OCI-LY7 (cell line): ENCODE measurements around the gene ATG2A. TPM values are rescaled to one million over a fixed set of nuclear protein-coding genes. Genes with fewer than 3 reads are reported as not detected.
A peak's percentile ranks its signal among the peaks of the same experiment; 100 is the strongest.

Experiments used
- BruUV-seq: library from RNA; stranded (reverse); fragments of 400-500 nt; replicated peaks from 2 replicates; lab custom pipeline; 2021; lab: Mats Ljungman, UMichigan
- CTCF ChIA-PET: fragments of 300-600 bp; sonication (Branson Sonifier 250); formaldehyde crosslinking; loops from one replicate; lab custom pipeline; 2022; ENCODE audit warnings: antibody characterized with exemption; ENCODE audit not compliant: unreplicated experiment; lab: Charles Lee
- POLR2A ChIA-PET: fragments of 300-600 bp; sonication (Branson Sonifier 250); formaldehyde crosslinking; loops from one replicate; lab custom pipeline; 2022; ENCODE audit warnings: antibody characterized with exemption; lab: Charles Lee
- DNase-seq: peaks from one replicate; pipeline ENCODE4 v3.0.0-alpha.2; 2015; ENCODE audit warnings: low spot score
- H2AFZ ChIP-seq: fragments of 200-600 bp; sonication (generic), shearing (Covaris generic); 2 replicates; pipeline ENCODE4 v1.6.1; 2014; ENCODE audit warnings: mild to moderate bottlenecking, antibody characterized with exemption, low read length, moderate library complexity
- H3K27ac ChIP-seq: fragments of 200-600 bp; sonication (generic); 2 replicates; pipeline ENCODE4 v1.5.1; 2014; ENCODE audit warnings: mixed run types, low read depth, mild to moderate bottlenecking, moderate library complexity, low read length, inconsistent platforms; ENCODE audit not compliant: poor library complexity, severe bottlenecking
- H3K36me3 ChIP-seq: fragments of 200-600 bp; sonication (generic); 2 replicates; pipeline ENCODE4 v1.6.1; 2014; ENCODE audit warnings: mild to moderate bottlenecking, antibody characterized with exemption, low read length, moderate library complexity, mixed read lengths; ENCODE audit not compliant: insufficient read depth
- H3K4me1 ChIP-seq: fragments of 200-600 bp; sonication (generic); 2 replicates; pipeline ENCODE4 v1.5.1; 2014; ENCODE audit warnings: mild to moderate bottlenecking, low read length; ENCODE audit not compliant: insufficient read depth, poor library complexity, severe bottlenecking
- H3K4me2 ChIP-seq: fragments of 200-600 bp; sonication (generic); 2 replicates; pipeline ENCODE4 v1.6.1; 2014; ENCODE audit warnings: mild to moderate bottlenecking, low read length
- H3K4me3 ChIP-seq: fragments of 200-600 bp; sonication (generic); 2 replicates; pipeline ENCODE4 v1.5.1; 2014; ENCODE audit warnings: mild to moderate bottlenecking, low read depth, low read length; ENCODE audit not compliant: poor library complexity, severe bottlenecking
- H3K79me2 ChIP-seq: fragments of 200-600 bp; sonication (generic); 2 replicates; pipeline ENCODE4 v1.6.1; 2016; ENCODE audit warnings: low read depth, mild to moderate bottlenecking, low read length, moderate library complexity, mixed read lengths; ENCODE audit not compliant: insufficient read depth
- H3K9me2 ChIP-seq: fragments of 200-600 bp; sonication (generic); 2 replicates; pipeline ENCODE4 v1.6.1; 2016; ENCODE audit warnings: mild to moderate bottlenecking, low read length, mixed read lengths; ENCODE audit not compliant: insufficient read depth
- H3K9me3 ChIP-seq: fragments of 200-600 bp; sonication (generic); 2 replicates; pipeline ENCODE4 v1.6.1; 2014; ENCODE audit warnings: mild to moderate bottlenecking, mixed run types, low read length, mixed read lengths
- H4K20me1 ChIP-seq: fragments of 200-600 bp; sonication (generic); 2 replicates; pipeline ENCODE4 v1.6.1; 2014; ENCODE audit warnings: mild to moderate bottlenecking, antibody characterized with exemption, low read length, moderate library complexity, mixed read lengths; ENCODE audit not compliant: insufficient read depth
- EZH2phosphoT487 ChIP-seq: fragments of 200-600 bp; sonication (generic); IDR thresholded peaks from 2 replicates; pipeline ENCODE4 v1.6.1; 2018; ENCODE audit warnings: low read depth, borderline replicate concordance, mild to moderate bottlenecking, mixed run types, antibody characterized with exemption, low read length, moderate library complexity, mixed read lengths
- intact Hi-C: fragments of 100-400 bp; cut with micrococcal nuclease; formaldehyde crosslinking; loops from one replicate; pipeline ENCODE4 v1.10.0; 2022; ENCODE audit not compliant: unreplicated experiment
- total RNA-seq, 2 experiments: library from RNA; depleted of rRNA in 1 of 2; stranded (reverse); fragments of >200 nt in 1 of 2; shearing (Covaris generic) in 1 of 2; gene quantifications; 2 replicates each; pipeline ENCODE4 v1.2.3, GENCODE V29; 2014 to 2022
- TF ChIP-seq, protein P1 (sequence below): fragments of 200-600 bp; sonication (generic); conservative IDR thresholded peaks from 2 replicates; pipeline ENCODE4 v1.5.1; 2014; ENCODE audit warnings: mild to moderate bottlenecking, antibody characterized with exemption, low read length, moderate library complexity, mixed read lengths

ATG2A gene
- total RNA-seq, 2 experiments from 2014 or later: 18.1 to 28.2 TPM

DNA sequence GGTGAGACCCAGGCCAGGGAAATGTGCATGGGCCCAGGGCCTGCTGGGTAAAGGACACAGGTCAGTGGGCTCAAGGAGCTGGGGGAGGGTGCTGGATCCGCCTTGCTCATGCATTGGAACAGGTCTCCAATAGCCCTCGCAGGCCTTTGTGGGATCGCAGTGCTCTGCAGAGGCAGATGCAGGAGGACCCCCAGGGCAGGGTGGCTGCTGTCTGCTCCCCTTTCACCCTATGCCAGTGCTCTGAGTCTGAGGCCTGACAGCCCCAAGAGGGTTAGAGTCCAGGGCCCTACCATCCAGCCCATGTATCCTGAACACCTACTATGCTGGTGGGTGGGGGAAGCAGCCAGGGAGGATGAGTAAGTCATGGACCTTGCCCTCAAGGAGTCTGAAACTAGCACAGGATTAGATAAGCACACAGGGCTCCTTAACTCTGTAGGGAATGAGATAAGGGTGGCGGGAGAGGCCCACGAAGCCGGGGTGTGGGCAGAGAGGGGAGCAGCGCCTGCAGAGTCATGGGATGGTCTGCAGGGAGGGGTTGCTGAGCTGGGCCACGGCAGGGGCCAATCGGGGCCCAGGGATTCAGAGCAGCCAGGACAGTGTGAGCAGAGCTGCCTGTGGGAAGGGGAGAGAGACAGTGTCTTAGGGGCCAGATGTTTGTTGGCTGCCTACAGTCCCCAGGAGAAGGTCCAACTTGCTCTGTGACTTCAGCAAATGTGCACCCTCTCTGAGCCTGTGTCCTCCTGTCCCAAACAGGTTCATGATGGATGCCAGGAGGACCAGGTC is 28.1 kb downstream of the ATG2A start:
- ChIA-PET POLR2A (interaction anchor here (1.4 kb wide), 1 partner anchor 12 kb away, joined by 4 read pairs; no protein-coding TSS in a partner anchor), CTCF (interaction anchor here (0.8 to 1.8 kb wide), 5 partner anchors 19 to 41 kb away, joined by 3 to 12 read pairs (median 4); no protein-coding TSS in a partner anchor)
- Histone ChIP-seq H3K4me2 (peak overlapping the region; percentile 75), H4K20me1 (no peaks in the 10 kb centered on the region), H3K9me2 (no peaks in the 10 kb centered on the region), H2AFZ (no peak overlapping the region), H3K4me3 (no peak overlapping the region), H3K9me3 (no peaks in the 10 kb centered on the region), H3K4me1 (peaks cover 31% of the 10 kb centered on the region), H3K27ac (no peak overlapping the region), H3K79me2 (no peaks in the 10 kb centered on the region), H3K36me3 (no peaks in the 10 kb centered on the region)
- DNase-seq: no peak
- TF ChIP-seq, protein P1, sequence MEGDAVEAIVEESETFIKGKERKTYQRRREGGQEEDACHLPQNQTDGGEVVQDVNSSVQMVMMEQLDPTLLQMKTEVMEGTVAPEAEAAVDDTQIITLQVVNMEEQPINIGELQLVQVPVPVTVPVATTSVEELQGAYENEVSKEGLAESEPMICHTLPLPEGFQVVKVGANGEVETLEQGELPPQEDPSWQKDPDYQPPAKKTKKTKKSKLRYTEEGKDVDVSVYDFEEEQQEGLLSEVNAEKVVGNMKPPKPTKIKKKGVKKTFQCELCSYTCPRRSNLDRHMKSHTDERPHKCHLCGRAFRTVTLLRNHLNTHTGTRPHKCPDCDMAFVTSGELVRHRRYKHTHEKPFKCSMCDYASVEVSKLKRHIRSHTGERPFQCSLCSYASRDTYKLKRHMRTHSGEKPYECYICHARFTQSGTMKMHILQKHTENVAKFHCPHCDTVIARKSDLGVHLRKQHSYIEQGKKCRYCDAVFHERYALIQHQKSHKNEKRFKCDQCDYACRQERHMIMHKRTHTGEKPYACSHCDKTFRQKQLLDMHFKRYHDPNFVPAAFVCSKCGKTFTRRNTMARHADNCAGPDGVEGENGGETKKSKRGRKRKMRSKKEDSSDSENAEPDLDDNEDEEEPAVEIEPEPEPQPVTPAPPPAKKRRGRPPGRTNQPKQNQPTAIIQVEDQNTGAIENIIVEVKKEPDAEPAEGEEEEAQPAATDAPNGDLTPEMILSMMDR: no peak
- TF ChIP-seq EZH2phosphoT487: no peak
- intact Hi-C loops: no loop called here
- BruUV-seq: no TSS peak

DNA sequence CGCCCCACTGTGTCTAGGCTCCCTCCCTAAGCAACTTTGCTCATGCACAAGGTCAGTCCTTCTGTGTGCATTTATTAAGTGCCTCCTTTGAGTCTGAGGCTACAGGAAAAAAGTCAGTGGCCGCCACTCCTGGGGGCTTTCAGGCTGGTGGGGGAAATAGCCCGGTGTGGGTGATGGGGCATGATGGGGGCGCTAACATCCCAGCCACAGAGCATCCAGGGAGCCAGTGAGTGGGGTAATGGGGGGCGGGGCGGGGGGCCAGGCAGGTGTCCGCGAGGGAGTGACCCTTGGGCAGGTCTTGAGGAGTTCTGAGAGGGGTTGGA is 28.6 kb downstream of the ATG2A start:
- DNase-seq: no peak
- Histone ChIP-seq H3K27ac (peak overlapping the region; percentile 44), H3K36me3 (no peaks in the 10 kb centered on the region), H3K4me3 (peak overlapping the region; percentile 53), H3K79me2 (no peaks in the 10 kb centered on the region), H2AFZ (peak overlapping the region; percentile 97), H4K20me1 (no peaks in the 10 kb centered on the region), H3K9me2 (no peaks in the 10 kb centered on the region), H3K4me1 (peaks cover 35% of the 10 kb centered on the region), H3K9me3 (no peaks in the 10 kb centered on the region), H3K4me2 (peak overlapping the region; percentile 75)
- TF ChIP-seq, protein P1: no peak
- TF ChIP-seq EZH2phosphoT487: no peak
- ChIA-PET CTCF (interaction anchor here (0.6 to 1.8 kb wide), 10 partner anchors 11 to 44 kb away, joined by 3 to 12 read pairs (median 4); partner anchors contain the start of gene CDC42BPG), POLR2A (interaction anchor here (0.6 to 1.7 kb wide), 3 partner anchors 12 to 43 kb away, joined by 4 to 9 read pairs (median 4); no protein-coding TSS in a partner anchor)
- BruUV-seq: no TSS peak
- intact Hi-C loops: no loop called here
